IPS-20b (cell line): ENCODE results near the gene CACNA1B.
"Not testable (repeated sequence)": the region's sequence is repeated elsewhere in the genome, so short reads cannot be mapped to it uniquely, and the experiment has no call there.

Source experiments
- H3K27ac ChIP-seq: one replicate; pipeline ENCODE4 v1.5.1; 2013; ENCODE audit warnings: low read length
- H3K27me3 ChIP-seq: 2 replicates; pipeline ENCODE4 v1.6.1; 2013; ENCODE audit warnings: mild to moderate bottlenecking, low read length, inconsistent platforms; ENCODE audit not compliant: insufficient read depth
- H3K36me3 ChIP-seq: 2 replicates; pipeline ENCODE4 v1.6.1; 2013; ENCODE audit warnings: low read depth, mild to moderate bottlenecking, inconsistent platforms, low read length, moderate library complexity; ENCODE audit not compliant: insufficient read depth
- H3K4me1 ChIP-seq: 2 replicates; pipeline ENCODE4 v1.6.1; 2013; ENCODE audit warnings: mild to moderate bottlenecking, control low read depth, inconsistent platforms, low read length, moderate library complexity; ENCODE audit not compliant: insufficient read depth
- H3K4me3 ChIP-seq: 2 replicates; pipeline ENCODE4 v1.5.1; 2013; ENCODE audit warnings: mild to moderate bottlenecking, low read length, inconsistent platforms
- H3K9ac ChIP-seq: 2 replicates; pipeline ENCODE4 v1.6.1; 2013; ENCODE audit warnings: low read depth, mild to moderate bottlenecking, inconsistent platforms, low read length, moderate library complexity
- H3K9me3 ChIP-seq: 2 replicates; pipeline ENCODE4 v1.6.1; 2013; ENCODE audit warnings: mild to moderate bottlenecking, low read depth, low read length, inconsistent platforms; ENCODE audit not compliant: insufficient read depth

Gene CACNA1B

DNA sequence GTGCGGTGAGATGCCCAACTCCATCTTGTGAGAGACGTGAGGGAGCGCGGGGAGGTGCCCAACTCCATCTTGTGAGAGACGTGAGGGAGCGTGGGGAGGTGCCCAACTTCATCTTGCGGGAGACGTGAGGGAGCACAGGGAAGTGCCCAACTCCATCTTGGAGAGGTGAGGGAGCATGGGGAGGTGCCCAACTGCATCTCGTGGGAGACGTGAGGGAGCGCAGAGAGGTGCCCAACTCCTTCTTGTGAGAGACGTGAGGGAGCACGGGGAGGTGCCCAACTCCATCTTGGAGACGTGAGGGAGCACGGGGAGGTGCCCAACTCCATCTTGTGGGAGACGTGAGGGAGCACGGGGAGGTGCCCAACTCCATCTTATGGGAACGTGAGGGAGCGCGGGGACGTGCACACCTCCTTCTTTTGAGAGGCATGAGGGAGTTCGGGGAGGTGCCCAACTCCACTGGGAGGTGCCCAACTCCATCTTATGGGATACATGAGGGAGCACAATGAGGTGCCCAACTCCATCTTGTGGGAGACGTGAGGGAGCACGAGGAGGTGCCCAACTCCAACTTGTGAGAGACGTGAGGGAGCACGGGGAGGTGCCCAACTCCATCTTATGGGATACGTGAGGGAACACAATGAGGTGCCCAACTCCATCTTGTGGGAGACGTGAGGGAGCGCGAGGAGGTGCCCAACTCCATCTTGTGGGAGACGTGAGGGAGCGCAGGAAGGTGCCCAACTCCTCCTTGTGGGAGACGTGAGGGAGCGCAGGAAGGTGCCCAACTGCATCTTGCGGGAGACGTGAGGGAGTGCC is 235.4 kb downstream of the CACNA1B start:
- H3K27me3 ChIP-seq: no peaks in the 10 kb centered on the region
- no peak overlapping the region for H3K27ac ChIP-seq
- H3K4me1 ChIP-seq: no peaks in the 10 kb centered on the region
- peaks cover 24% of the 10 kb centered on the region for H3K9me3 ChIP-seq
- H3K9ac ChIP-seq: no peak overlapping the region
- no peak overlapping the region for H3K4me3 ChIP-seq
- no peaks in the 10 kb centered on the region for H3K36me3 ChIP-seq

DNA sequence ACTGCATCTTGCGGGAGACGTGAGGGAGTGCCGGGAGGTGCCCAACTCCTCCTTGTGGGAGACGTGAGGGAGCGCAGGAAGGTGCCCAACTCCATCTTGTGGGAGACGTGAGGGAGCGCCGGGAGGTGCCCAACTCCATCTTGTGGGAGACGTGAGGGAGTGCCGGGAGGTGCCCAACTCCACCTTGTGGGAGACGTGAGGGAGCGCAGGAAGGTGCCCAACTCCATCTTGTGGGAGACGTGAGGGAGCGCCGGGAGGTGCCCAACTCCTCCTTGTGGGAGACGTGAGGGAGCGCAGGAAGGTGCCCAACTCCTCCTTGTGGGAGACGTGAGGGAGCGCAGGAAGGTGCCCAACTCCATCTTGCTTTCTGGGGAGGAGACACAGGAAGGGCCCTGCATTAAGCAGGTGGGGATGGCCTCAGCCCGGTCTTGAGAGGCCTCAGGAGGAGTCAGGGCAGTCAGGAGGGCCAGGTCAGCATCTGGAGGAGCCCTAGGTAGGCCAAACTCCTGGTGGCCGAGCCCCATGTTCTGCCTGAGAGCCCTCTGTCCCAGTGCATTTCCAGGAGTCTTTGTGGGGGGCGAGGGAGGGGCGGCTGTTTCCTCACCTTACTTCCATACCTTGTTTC is 236.2 kb downstream of the CACNA1B start:
- not testable (repeated sequence) for H3K27ac ChIP-seq, H3K27me3 ChIP-seq, H3K4me3 ChIP-seq, H3K9ac ChIP-seq, H3K4me1 ChIP-seq, H3K36me3 ChIP-seq
- H3K9me3 ChIP-seq: peaks cover 24% of the 10 kb centered on the region

DNA sequence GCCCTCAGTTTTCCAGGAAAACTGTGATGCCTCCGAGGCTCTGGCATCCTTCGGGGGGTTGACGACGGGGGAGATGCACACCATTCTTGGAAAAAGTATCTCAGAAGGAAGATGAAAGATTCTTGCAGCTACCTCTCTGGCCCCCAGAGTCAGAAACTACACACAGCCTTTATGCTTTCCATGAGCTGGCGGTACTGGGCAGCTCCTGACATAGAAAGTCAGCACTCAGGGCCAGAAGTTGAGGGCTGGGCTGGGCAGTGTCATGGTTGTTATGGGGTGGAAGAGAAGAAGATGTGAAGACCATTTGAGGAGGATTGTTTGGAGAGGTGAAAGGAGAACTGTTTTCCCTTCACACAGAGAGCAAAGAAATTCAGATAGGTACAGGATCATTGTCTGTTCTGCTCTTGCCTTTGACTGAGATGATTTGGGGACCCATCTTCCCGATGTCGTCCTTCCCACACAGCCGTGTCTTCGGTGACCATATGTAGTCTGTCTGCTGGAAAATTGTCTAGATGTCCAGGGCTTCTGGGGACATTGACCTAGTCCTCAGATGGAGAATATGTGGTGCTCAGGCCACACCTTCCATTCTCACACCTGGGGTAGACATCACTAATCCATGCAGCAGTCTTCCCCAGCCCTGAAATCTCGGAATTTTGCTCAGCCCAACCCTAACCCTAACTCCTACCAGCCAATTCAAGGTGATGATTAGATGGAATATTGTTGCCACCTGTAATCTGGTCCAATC is 237.1 kb downstream of the CACNA1B start:
- Histone ChIP-seq H3K36me3 (no peaks in the 10 kb centered on the region), H3K4me3 (no peak overlapping the region), H3K4me1 (no peaks in the 10 kb centered on the region), H3K9me3 (peaks cover 24% of the 10 kb centered on the region), H3K27me3 (no peaks in the 10 kb centered on the region), H3K9ac (no peak overlapping the region), H3K27ac (no peak overlapping the region)

DNA sequence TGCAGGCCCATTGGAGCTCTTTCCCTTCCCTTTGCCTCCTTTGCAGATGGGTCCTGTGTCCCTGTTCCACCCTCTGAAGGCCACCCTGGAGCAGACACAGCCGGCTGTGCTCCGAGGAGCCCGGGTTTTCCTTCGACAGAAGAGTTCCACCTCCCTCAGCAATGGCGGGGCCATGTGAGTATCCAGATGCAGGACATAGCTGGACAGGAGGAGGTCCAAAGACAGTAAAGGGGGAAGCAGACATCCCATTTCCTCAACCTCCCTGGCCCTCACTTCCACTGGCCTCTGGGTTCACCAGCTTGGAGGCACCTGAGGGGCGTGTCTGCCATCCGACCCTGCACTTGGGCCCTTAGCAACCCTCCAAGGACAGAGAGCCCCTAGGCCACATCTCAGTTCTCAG is 237.9 kb downstream of the CACNA1B start:
- H3K4me1 ChIP-seq: no peaks in the 10 kb centered on the region
- H3K9me3 ChIP-seq: peaks cover 27% of the 10 kb centered on the region
- H3K27me3 ChIP-seq: no peaks in the 10 kb centered on the region
- H3K36me3 ChIP-seq: no peaks in the 10 kb centered on the region
- H3K27ac ChIP-seq: no peak overlapping the region
- no peak overlapping the region for H3K4me3 ChIP-seq
- H3K9ac ChIP-seq: no peak overlapping the region

DNA sequence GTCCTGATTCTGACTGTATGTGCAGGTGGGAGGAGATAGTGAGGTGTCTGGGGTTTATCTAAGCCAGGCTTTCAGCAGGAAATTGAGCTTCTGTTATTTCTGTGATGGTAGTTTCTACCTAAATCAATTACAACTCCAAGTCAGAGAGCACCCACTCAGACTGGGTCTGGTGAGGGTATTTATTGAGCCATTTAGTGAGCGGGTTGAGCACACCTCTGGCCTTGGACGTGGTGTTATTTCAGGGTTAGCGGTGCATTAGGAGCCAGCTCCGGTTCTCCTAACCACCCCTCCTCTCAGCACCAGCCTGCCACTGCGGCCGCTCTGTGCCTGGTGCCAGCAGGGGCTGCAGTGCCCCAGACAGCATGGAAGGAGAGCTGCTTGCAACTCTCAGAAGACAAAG is 238.9 kb downstream of the CACNA1B start:
- H3K27me3 ChIP-seq: no peaks in the 10 kb centered on the region
- no peak overlapping the region for H3K4me3 ChIP-seq
- H3K9ac ChIP-seq: no peak overlapping the region
- no peaks in the 10 kb centered on the region for H3K36me3 ChIP-seq
- no peaks in the 10 kb centered on the region for H3K4me1 ChIP-seq
- H3K9me3 ChIP-seq: peaks cover 36% of the 10 kb centered on the region
- no peak overlapping the region for H3K27ac ChIP-seq

DNA sequence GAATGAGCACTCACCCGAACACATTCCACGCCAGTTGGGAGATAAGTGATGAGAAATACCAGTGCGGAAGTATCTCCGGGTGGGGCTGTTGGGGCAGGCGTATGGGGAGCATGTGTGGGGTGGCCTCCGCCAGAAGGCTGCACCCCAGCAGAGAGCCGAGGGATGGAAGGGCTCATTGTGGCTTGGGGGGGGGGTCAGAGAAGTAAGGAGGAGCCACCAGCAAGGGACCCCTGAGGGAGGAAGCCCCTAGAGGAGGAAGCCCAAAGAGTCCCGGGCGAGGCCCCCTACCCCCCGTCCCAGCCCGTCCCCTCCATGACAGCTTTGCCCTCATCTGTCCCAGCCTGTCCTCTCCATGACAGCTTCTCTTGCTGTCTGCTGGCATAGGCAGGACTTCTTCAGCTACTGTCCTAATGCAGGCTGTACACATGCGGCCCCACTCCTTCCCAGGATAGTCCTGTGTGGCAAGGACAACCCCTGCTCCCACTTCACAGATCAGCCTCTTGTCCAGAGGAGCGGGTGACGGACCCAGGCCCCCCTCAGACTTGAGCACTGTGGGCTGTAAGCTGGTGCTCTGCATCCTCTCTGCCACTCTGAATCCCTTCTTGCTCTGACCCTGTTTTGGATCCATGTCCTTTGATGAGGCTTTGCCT is 239.6 kb downstream of the CACNA1B start:
- H3K4me1 ChIP-seq: no peaks in the 10 kb centered on the region
- no peaks in the 10 kb centered on the region for H3K27me3 ChIP-seq
- H3K36me3 ChIP-seq: no peaks in the 10 kb centered on the region
- no peak overlapping the region for H3K27ac ChIP-seq
- peaks cover 38% of the 10 kb centered on the region for H3K9me3 ChIP-seq
- H3K9ac ChIP-seq: no peak overlapping the region
- H3K4me3 ChIP-seq: no peak overlapping the region

DNA sequence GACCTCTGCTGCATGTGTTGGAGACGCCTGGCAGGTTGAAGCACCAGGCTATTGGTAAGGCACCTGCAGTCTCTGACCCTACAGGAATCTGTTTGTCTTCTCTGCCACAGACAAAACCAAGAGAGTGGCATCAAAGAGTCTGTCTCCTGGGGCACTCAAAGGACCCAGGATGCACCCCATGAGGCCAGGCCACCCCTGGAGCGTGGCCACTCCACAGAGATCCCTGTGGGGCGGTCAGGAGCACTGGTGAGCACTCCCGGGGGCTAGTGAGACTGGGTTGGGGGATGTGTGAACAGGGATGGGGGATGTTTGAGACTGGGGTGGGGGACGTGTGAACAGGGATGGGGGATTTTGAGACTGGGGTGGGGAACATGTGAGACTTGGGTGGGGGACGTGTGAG is 240.3 kb downstream of the CACNA1B start:
- H3K36me3 ChIP-seq: no peaks in the 10 kb centered on the region
- no peaks in the 10 kb centered on the region for H3K4me1 ChIP-seq
- H3K27me3 ChIP-seq: no peaks in the 10 kb centered on the region
- no peak overlapping the region for H3K4me3 ChIP-seq
- peaks cover 43% of the 10 kb centered on the region for H3K9me3 ChIP-seq
- H3K27ac ChIP-seq: no peak overlapping the region
- H3K9ac ChIP-seq: no peak overlapping the region

DNA sequence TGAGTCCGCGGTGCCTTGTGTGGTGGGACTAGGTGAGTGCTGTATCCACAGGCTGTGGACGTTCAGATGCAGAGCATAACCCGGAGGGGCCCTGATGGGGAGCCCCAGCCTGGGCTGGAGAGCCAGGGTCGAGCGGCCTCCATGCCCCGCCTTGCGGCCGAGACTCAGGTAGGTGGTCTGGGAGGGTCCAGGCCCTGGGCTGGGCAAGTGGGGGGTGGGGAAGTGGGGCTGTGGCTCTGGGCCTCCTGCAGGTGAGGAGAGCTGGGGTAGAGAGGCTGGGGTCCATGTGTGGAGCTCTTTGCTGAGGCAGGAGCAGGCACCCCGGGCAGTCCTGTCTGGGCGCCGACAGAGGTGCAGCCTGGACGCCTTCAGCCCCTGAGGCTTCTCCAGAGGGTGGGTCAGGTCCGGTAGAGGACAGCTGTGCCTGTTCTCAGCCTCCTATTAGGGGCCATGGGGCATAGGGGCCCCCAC is 241.1 kb downstream of the CACNA1B start:
- Histone ChIP-seq H3K4me1 (no peaks in the 10 kb centered on the region), H3K36me3 (no peaks in the 10 kb centered on the region), H3K27me3 (no peaks in the 10 kb centered on the region), H3K9ac (no peak overlapping the region), H3K4me3 (no peak overlapping the region), H3K27ac (no peak overlapping the region), H3K9me3 (peaks cover 51% of the 10 kb centered on the region)

DNA sequence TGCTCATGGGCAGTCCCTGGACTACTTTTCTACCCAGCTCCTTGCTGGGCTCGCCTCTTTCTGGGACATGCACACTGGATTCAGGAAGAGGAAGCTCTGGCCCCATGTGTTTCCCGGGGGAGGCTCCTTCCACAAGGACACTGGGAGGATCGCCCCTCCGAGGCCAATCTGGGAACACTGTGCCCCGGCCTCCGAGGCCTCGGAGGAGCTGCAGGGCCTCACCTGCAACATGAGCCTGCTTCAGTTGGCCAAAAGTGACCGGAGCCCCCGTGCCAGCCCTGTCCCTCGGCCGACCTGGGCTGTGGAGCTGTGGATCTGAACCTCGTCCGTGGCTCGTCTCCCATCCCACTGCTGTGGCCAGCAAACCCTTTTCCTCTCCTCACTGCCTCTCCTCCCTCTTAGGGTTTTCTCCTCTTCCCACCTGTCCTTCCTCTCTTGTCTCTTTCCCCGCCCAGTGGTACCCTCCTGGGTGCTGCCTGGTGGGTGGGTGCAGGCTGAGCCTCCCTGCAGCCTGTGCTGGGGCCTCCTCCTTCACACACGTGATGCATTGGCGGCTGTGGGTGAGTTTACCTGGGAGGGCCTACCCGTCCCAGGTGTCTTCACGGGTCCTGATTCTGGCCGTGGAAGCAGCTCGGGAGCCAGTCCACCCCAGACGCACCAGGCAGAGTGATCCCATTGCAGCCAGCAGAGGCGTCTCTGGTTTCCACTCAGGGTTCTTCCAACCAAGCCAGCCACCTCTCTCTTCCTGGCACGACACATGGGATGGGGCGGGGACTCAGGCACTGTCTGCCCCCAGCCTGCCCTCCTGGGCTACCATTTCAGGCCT is 241.8 kb downstream of the CACNA1B start:
- Histone ChIP-seq H3K9me3 (peaks cover 53% of the 10 kb centered on the region), H3K27me3 (no peaks in the 10 kb centered on the region), H3K4me1 (no peaks in the 10 kb centered on the region), H3K4me3 (no peak overlapping the region), H3K27ac (no peak overlapping the region), H3K36me3 (no peaks in the 10 kb centered on the region), H3K9ac (no peak overlapping the region)

DNA sequence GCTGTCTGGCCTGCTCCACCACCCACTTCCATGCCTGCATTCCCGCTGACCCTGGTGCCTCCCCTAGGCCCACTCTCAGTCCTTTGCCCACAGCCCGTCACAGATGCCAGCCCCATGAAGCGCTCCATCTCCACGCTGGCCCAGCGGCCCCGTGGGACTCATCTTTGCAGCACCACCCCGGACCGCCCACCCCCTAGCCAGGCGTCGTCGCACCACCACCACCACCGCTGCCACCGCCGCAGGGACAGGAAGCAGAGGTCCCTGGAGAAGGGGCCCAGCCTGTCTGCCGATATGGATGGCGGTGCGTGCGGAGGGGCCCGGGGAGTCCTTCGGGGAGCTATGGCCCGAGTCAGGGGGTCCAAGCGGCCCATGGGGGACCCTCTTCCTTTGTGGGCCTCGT is 242.5 kb downstream of the CACNA1B start:
- Histone ChIP-seq H3K4me1 (no peaks in the 10 kb centered on the region), H3K9ac (no peak overlapping the region), H3K27me3 (no peaks in the 10 kb centered on the region), H3K36me3 (no peaks in the 10 kb centered on the region), H3K9me3 (peaks cover 53% of the 10 kb centered on the region), H3K27ac (no peak overlapping the region), H3K4me3 (no peak overlapping the region)
